HL-60 (cell line): Measurements from ENCODE around the gene GDPD5.

Experiments
- DNase-seq, 2 experiments: peaks; one replicate each; pipeline ENCODE4 v3.0.0-alpha.2; 2010 to 2020; ENCODE audit warnings: low read depth in 1 of 2, low spot score in 1 of 2
- H3K27ac ChIP-seq: fragments of 250-450 bp; sonication (Bioruptor Pico); replicated peaks from 2 replicates; pipeline ENCODE4 v1.5.1; 2020; ENCODE audit warnings: mild to moderate bottlenecking, moderate library complexity
- H3K27me3 ChIP-seq: fragments of 250-450 bp; sonication (Bioruptor Pico); 2 replicates; pipeline ENCODE4 v1.5.1; 2021; ENCODE audit warnings: mild to moderate bottlenecking, moderate library complexity; ENCODE audit not compliant: insufficient read depth, poor library complexity, severe bottlenecking
- H3K4me3 ChIP-seq: replicated peaks from 2 replicates; pipeline ENCODE4 v1.5.1; 2011; ENCODE audit warnings: mild to moderate bottlenecking, control low read depth, low read length; ENCODE audit not compliant: insufficient read depth
- CTCF ChIP-seq: IDR thresholded peaks from one replicate; pipeline ENCODE4 v1.5.1; 2011; ENCODE audit warnings: low read length, control low read depth, inconsistent platforms; ENCODE audit not compliant: insufficient read depth
- GABPA ChIP-seq: IDR thresholded peaks from 2 replicates; pipeline ENCODE4 v1.6.1; 2012; ENCODE audit warnings: low read depth
- POLR2AphosphoS5 ChIP-seq: IDR thresholded peaks from 2 replicates; pipeline ENCODE4 v1.6.1; 2012; ENCODE audit warnings: low read depth
- REST ChIP-seq: IDR thresholded peaks from 2 replicates; pipeline ENCODE4 v1.6.1; 2012; ENCODE audit warnings: low read depth; ENCODE audit not compliant: insufficient replicate concordance
- SPI1 ChIP-seq: IDR thresholded peaks from 2 replicates; pipeline ENCODE4 v1.6.1; 2012; ENCODE audit warnings: low read depth, mild to moderate bottlenecking, borderline replicate concordance

GDPD5 gene

GRCh38 chr11:75571625-75572024 is 45.9 kb upstream of the GDPD5 start:
- DNase-seq: no peak
- no peak overlapping the region for H3K27ac ChIP-seq
- no peak overlapping the region for H3K4me3 ChIP-seq
- no peaks in the 10 kb centered on the region for H3K27me3 ChIP-seq
- TF ChIP-seq CTCF (no peak), REST (no peak), SPI1 (no peak), GABPA (no peak), POLR2AphosphoS5 (no peak)

- Histone ChIP-seq H3K27me3 (no peaks in the 10 kb centered on the region), H3K4me3 (no peak overlapping the region), H3K27ac (no peak overlapping the region)
- no peak for TF ChIP-seq CTCF
- TF ChIP-seq GABPA: no peak
- no peak for TF ChIP-seq POLR2AphosphoS5
- no peak for TF ChIP-seq REST
- TF ChIP-seq SPI1: no peak
- DNase-seq: no peak
These were observed 44.9 kb upstream of the GDPD5 start for GRCh38 chr11:75570559-75571139.

- Histone ChIP-seq H3K27ac (no peak overlapping the region), H3K4me3 (no peak overlapping the region), H3K27me3 (no peaks in the 10 kb centered on the region)
- TF ChIP-seq POLR2AphosphoS5 (no peak), CTCF (no peak)
- DNase-seq: no peak
These were observed 43.0 kb upstream of the GDPD5 start for GRCh38 chr11:75568616-75569219.

- TF ChIP-seq CTCF (no peak), SPI1 (no peak), REST (no peak), GABPA (no peak), POLR2AphosphoS5 (no peak)
- DNase-seq: no peak
- Histone ChIP-seq H3K27ac (no peak overlapping the region), H3K27me3 (peaks cover 2% of the 10 kb centered on the region), H3K4me3 (no peak overlapping the region)
These were observed 42.2 kb upstream of the GDPD5 start for GRCh38 chr11:75567971-75568370.
